ENCODE measurements around the gene SEMA6B.

Gene SEMA6B

GRCh38 chr19:4594201-4594600 is 34.7 kb upstream of the SEMA6B start:
- Mint-ChIP-seq H3K27me3 (peaks cover 67% of the 10 kb centered on the region), H3K36me3 (no peaks in the 10 kb centered on the region), H3K27ac (no peak overlapping the region), H3K9me3 (no peaks in the 10 kb centered on the region), H3K4me1 (peaks cover 16% of the 10 kb centered on the region), H3K4me3 (no peak overlapping the region)
- no peak for ATAC-seq

- no peak for ATAC-seq
- H3K27ac Mint-ChIP-seq, result no peak overlapping the region
- peaks cover 65% of the 10 kb centered on the region for H3K27me3 Mint-ChIP-seq
- peaks cover 16% of the 10 kb centered on the region for H3K4me1 Mint-ChIP-seq
- no peaks in the 10 kb centered on the region for H3K36me3 Mint-ChIP-seq
- no peak overlapping the region for H3K4me3 Mint-ChIP-seq
- no peaks in the 10 kb centered on the region for H3K9me3 Mint-ChIP-seq
Measured at GRCh38 chr19:4593409-4593851, 33.9 kb upstream of the SEMA6B start.

- Mint-ChIP-seq H3K27me3 (peaks cover 67% of the 10 kb centered on the region), H3K9me3 (no peaks in the 10 kb centered on the region), H3K4me3 (no peak overlapping the region), H3K36me3 (no peaks in the 10 kb centered on the region), H3K27ac (no peak overlapping the region), H3K4me1 (peaks cover 13% of the 10 kb centered on the region)
- no peak for ATAC-seq
Measured at GRCh38 chr19:4592445-4592844, 33.0 kb upstream of the SEMA6B start.

GRCh38 chr19:4591320-4591719 is 31.8 kb upstream of the SEMA6B start:
- H3K4me3 Mint-ChIP-seq, result no peak overlapping the region
- ATAC-seq, result no peak
- H3K4me1 Mint-ChIP-seq, result peaks cover 8% of the 10 kb centered on the region
- peaks cover 67% of the 10 kb centered on the region for H3K27me3 Mint-ChIP-seq
- H3K27ac Mint-ChIP-seq, result no peak overlapping the region
- H3K9me3 Mint-ChIP-seq, result no peaks in the 10 kb centered on the region
- H3K36me3 Mint-ChIP-seq, result no peaks in the 10 kb centered on the region

GRCh38 chr19:4590559-4590958 is 31.1 kb upstream of the SEMA6B start:
- H3K4me1 Mint-ChIP-seq, result peaks cover 8% of the 10 kb centered on the region
- H3K4me3 Mint-ChIP-seq, result no peak overlapping the region
- H3K27ac Mint-ChIP-seq, result no peak overlapping the region
- no peaks in the 10 kb centered on the region for H3K36me3 Mint-ChIP-seq
- no peaks in the 10 kb centered on the region for H3K9me3 Mint-ChIP-seq
- H3K27me3 Mint-ChIP-seq, result peaks cover 72% of the 10 kb centered on the region
- ATAC-seq, result no peak

GRCh38 chr19:4589579-4590410 is 30.3 kb upstream of the SEMA6B start:
- Mint-ChIP-seq H3K36me3 (no peaks in the 10 kb centered on the region), H3K9me3 (no peaks in the 10 kb centered on the region), H3K27me3 (peaks cover 79% of the 10 kb centered on the region), H3K27ac (no peak overlapping the region), H3K4me1 (peaks cover 8% of the 10 kb centered on the region), H3K4me3 (no peak overlapping the region)
- ATAC-seq, result peak; percentile 74

- Mint-ChIP-seq H3K4me3 (no peak overlapping the region), H3K4me1 (peaks cover 8% of the 10 kb centered on the region), H3K36me3 (no peaks in the 10 kb centered on the region), H3K9me3 (no peaks in the 10 kb centered on the region), H3K27ac (no peak overlapping the region), H3K27me3 (peaks cover 88% of the 10 kb centered on the region)
- ATAC-seq, result no peak
Measured at GRCh38 chr19:4588291-4588761, 28.8 kb upstream of the SEMA6B start.

- Mint-ChIP-seq H3K36me3 (no peaks in the 10 kb centered on the region), H3K9me3 (no peaks in the 10 kb centered on the region), H3K4me1 (peaks cover 10% of the 10 kb centered on the region), H3K4me3 (no peak overlapping the region), H3K27ac (no peak overlapping the region), H3K27me3 (peaks cover 92% of the 10 kb centered on the region)
- no peak for ATAC-seq
Measured at GRCh38 chr19:4587527-4587926, 28.0 kb upstream of the SEMA6B start.

- Mint-ChIP-seq H3K4me3 (no peak overlapping the region), H3K27ac (no peak overlapping the region), H3K36me3 (no peaks in the 10 kb centered on the region), H3K4me1 (peaks cover 16% of the 10 kb centered on the region), H3K9me3 (no peaks in the 10 kb centered on the region), H3K27me3 (peaks cover 92% of the 10 kb centered on the region)
- ATAC-seq, result no peak
Measured at GRCh38 chr19:4586691-4587090, 27.2 kb upstream of the SEMA6B start.

GRCh38 chr19:4586245-4586644 is 26.8 kb upstream of the SEMA6B start:
- H3K27ac Mint-ChIP-seq, result no peak overlapping the region
- H3K4me3 Mint-ChIP-seq, result no peak overlapping the region
- peaks cover 91% of the 10 kb centered on the region for H3K27me3 Mint-ChIP-seq
- ATAC-seq, result no peak
- H3K4me1 Mint-ChIP-seq, result peaks cover 13% of the 10 kb centered on the region
- no peaks in the 10 kb centered on the region for H3K9me3 Mint-ChIP-seq
- H3K36me3 Mint-ChIP-seq, result no peaks in the 10 kb centered on the region

GRCh38 chr19:4585556-4585955 is 26.1 kb upstream of the SEMA6B start:
- H3K27me3 Mint-ChIP-seq, result peaks cover 84% of the 10 kb centered on the region
- H3K36me3 Mint-ChIP-seq, result no peaks in the 10 kb centered on the region
- H3K27ac Mint-ChIP-seq, result no peak overlapping the region
- H3K4me3 Mint-ChIP-seq, result no peak overlapping the region
- no peaks in the 10 kb centered on the region for H3K9me3 Mint-ChIP-seq
- ATAC-seq, result no peak
- peaks cover 11% of the 10 kb centered on the region for H3K4me1 Mint-ChIP-seq

GRCh38 chr19:4584670-4585460 is 25.4 kb upstream of the SEMA6B start:
- peaks cover 84% of the 10 kb centered on the region for H3K27me3 Mint-ChIP-seq

GRCh38 chr19:4583961-4584669 is 24.6 kb upstream of the SEMA6B start:
- no peak for ATAC-seq
- Mint-ChIP-seq H3K4me1 (peaks cover 11% of the 10 kb centered on the region), H3K4me3 (no peak overlapping the region), H3K36me3 (no peaks in the 10 kb centered on the region), H3K27ac (no peak overlapping the region), H3K27me3 (peaks cover 86% of the 10 kb centered on the region), H3K9me3 (no peaks in the 10 kb centered on the region)

More at GRCh38 chr19:4584670-4585460, 25.4 kb upstream of the SEMA6B start:
- no peak overlapping the region for H3K4me3 Mint-ChIP-seq
- H3K4me1 Mint-ChIP-seq, result peaks cover 11% of the 10 kb centered on the region
- ATAC-seq, result no peak
- H3K36me3 Mint-ChIP-seq, result no peaks in the 10 kb centered on the region
- no peak overlapping the region for H3K27ac Mint-ChIP-seq
- H3K9me3 Mint-ChIP-seq, result no peaks in the 10 kb centered on the region

GRCh38 chr19:4582980-4583842 is 23.7 kb upstream of the SEMA6B start:
- H3K27ac Mint-ChIP-seq, result no peak overlapping the region
- H3K36me3 Mint-ChIP-seq, result no peaks in the 10 kb centered on the region
- ATAC-seq, result no peak
- H3K9me3 Mint-ChIP-seq, result no peaks in the 10 kb centered on the region
- peaks cover 86% of the 10 kb centered on the region for H3K27me3 Mint-ChIP-seq
- no peak overlapping the region for H3K4me3 Mint-ChIP-seq
- H3K4me1 Mint-ChIP-seq, result peaks cover 11% of the 10 kb centered on the region
